Stomach (tissue), 4 donors: ENCODE data around the gene MAST2.
"Not testable (repeated sequence)": the region's sequence is repeated elsewhere in the genome, so short reads cannot be mapped to it uniquely, and the experiment has no call there.

ENCODE experiments used
- POLR2A ChIP-seq, 4 donors: fragments of 450-650 bp; IDR thresholded peaks; one replicate each; pipeline ENCODE4 v1.6.1; 2016; ENCODE audit warnings: antibody characterized with exemption in 4 of 4, control low read depth in 2 of 4, mild to moderate bottlenecking in 1 of 4, moderate library complexity in 1 of 4
- POLR2AphosphoS5 ChIP-seq, 3 donors: sonication (generic); formaldehyde crosslinking; IDR thresholded peaks; one replicate each; pipeline ENCODE4 v1.6.1; 2016; ENCODE audit warnings: antibody characterized with exemption in 3 of 3
- TF ChIP-seq, protein P1 (sequence below), 7 experiments: fragments of 450-650 bp in 4 of 7; fragments of 200-600 bp in 3 of 7; sonication (generic) in 3 of 7; IDR thresholded peaks; one replicate each; pipeline ENCODE4 v1.5.1; 2016 to 2019; ENCODE audit warnings: antibody characterized with exemption in 7 of 7, control low read depth in 2 of 7, mild to moderate bottlenecking in 1 of 7

GRCh38 chr1:45932205-45932604 lies 128.8 kb downstream of the MAST2 start:
- not testable (repeated sequence) for TF ChIP-seq POLR2AphosphoS5, POLR2A (IDR thresholded peaks at IDR 0.05)
- TF ChIP-seq, protein P1, sequence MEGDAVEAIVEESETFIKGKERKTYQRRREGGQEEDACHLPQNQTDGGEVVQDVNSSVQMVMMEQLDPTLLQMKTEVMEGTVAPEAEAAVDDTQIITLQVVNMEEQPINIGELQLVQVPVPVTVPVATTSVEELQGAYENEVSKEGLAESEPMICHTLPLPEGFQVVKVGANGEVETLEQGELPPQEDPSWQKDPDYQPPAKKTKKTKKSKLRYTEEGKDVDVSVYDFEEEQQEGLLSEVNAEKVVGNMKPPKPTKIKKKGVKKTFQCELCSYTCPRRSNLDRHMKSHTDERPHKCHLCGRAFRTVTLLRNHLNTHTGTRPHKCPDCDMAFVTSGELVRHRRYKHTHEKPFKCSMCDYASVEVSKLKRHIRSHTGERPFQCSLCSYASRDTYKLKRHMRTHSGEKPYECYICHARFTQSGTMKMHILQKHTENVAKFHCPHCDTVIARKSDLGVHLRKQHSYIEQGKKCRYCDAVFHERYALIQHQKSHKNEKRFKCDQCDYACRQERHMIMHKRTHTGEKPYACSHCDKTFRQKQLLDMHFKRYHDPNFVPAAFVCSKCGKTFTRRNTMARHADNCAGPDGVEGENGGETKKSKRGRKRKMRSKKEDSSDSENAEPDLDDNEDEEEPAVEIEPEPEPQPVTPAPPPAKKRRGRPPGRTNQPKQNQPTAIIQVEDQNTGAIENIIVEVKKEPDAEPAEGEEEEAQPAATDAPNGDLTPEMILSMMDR (IDR thresholded peaks at IDR 0.05), result not testable (repeated sequence)
